HCT116 (cell line): ENCODE data around the gene RIT2. TPM values are rescaled to one million over a fixed set of nuclear protein-coding genes. Genes with fewer than 3 reads are reported as not detected.

Source experiments
- ATAC-seq: fragments of 200-7000 bp; cut with Tn5 transposase; 2 replicates; pipeline ENCODE4 v1.9.1; 2020; ENCODE audit warnings: mild to moderate bottlenecking, moderate library complexity
- BruUV-seq: library from RNA; stranded (reverse); fragments of 400-500 nt; replicated peaks from 2 replicates; lab custom pipeline; 2021; lab: Mats Ljungman, UMichigan
- CTCF ChIA-PET: fragments of 300-600 bp; sonication (Branson Sonifier 250); formaldehyde crosslinking; loops from one replicate; lab custom pipeline; 2021; ENCODE audit warnings: antibody characterized with exemption; lab: Charles Lee
- POLR2A ChIA-PET: fragments of 300-600, 350-600 bp; sonication (Branson Sonifier 250); formaldehyde crosslinking; loops from one replicate; lab custom pipeline; 2021; ENCODE audit warnings: antibody characterized with exemption; lab: Charles Lee
- RAD21 ChIA-PET, 2 experiments: fragments of 300-600 bp; sonication (Branson Sonifier 250); formaldehyde crosslinking; loops; one replicate each; lab custom pipeline; 2023; ENCODE audit warnings: low total read pairs in 2 of 2; ENCODE audit not compliant: uncharacterized antibody in 2 of 2, unreplicated experiment in 2 of 2, low non-redundant PET in 1 of 2; lab: Charles Lee
- DNase-seq: peaks from one replicate; pipeline ENCODE4 v3.0.0-alpha.2; 2010; ENCODE audit warnings: low read depth, low spot score
- H2AFZ ChIP-seq: fragments of 200-600 bp; shearing (Covaris generic), sonication (generic); 2 replicates; pipeline ENCODE4 v1.6.1; 2017; ENCODE audit warnings: low read depth, mixed run types, mixed read lengths, antibody characterized with exemption, low read length; ENCODE audit not compliant: poor library complexity, severe bottlenecking
- H3K27ac ChIP-seq: 2 replicates; pipeline ENCODE4 v1.5.1; 2012; ENCODE audit warnings: low read depth, low read length
- H3K27me3 ChIP-seq: fragments of 200-600 bp; sonication (generic); 2 replicates; pipeline ENCODE4 v1.6.1; 2016; ENCODE audit warnings: mixed run types, low read length, mixed read lengths; ENCODE audit not compliant: insufficient read depth
- H3K36me3 ChIP-seq, 2 experiments: fragments of 200-500 bp in 1 of 2; fragments of 200-600 bp in 1 of 2; sonication (Bioruptor generic) in 1 of 2; sonication (generic) in 1 of 2; 2 replicates each; pipeline versions ENCODE4 v1.5.1 to v1.6.1; 2014 to 2016; ENCODE audit warnings: low read length in 2 of 2, inconsistent platforms in 1 of 2, mixed read lengths in 1 of 2, mixed run types in 1 of 2; ENCODE audit not compliant: insufficient read depth in 2 of 2, control insufficient read depth in 1 of 2
- H3K4me1 ChIP-seq, 2 experiments: fragments of 200-600 bp in 1 of 2; sonication (generic) in 1 of 2; 2 replicates each; pipeline versions ENCODE4 v1.5.1 to v1.6.1; 2012 to 2017; ENCODE audit warnings: low read length in 2 of 2, inconsistent platforms in 1 of 2, mild to moderate bottlenecking in 1 of 2, mixed read lengths in 1 of 2, mixed run types in 1 of 2, moderate library complexity in 1 of 2; ENCODE audit not compliant: insufficient read depth in 2 of 2, control insufficient read depth in 1 of 2
- H3K4me2 ChIP-seq: fragments of 200-600 bp; sonication (generic); 2 replicates; pipeline ENCODE4 v1.6.1; 2017; ENCODE audit warnings: mixed run types, low read length, mixed read lengths
- H3K4me3 ChIP-seq, 2 experiments: fragments of 200-600 bp in 1 of 2; sonication (generic) in 1 of 2; replicated peaks in 1 of 2; 2 replicates each; pipeline ENCODE4 v1.5.1; 2011 to 2016; ENCODE audit warnings: low read length in 2 of 2, control low read depth in 1 of 2, low read depth in 1 of 2, mild to moderate bottlenecking in 1 of 2, mixed read lengths in 1 of 2, mixed run types in 1 of 2
- H3K79me2 ChIP-seq: fragments of 200-600 bp; sonication (generic); 2 replicates; pipeline ENCODE4 v1.6.1; 2017; ENCODE audit warnings: mild to moderate bottlenecking, mixed run types, low read length, moderate library complexity, mixed read lengths; ENCODE audit not compliant: insufficient read depth
- H3K9ac ChIP-seq: fragments of 200-600 bp; sonication (generic); 2 replicates; pipeline ENCODE4 v1.6.1; 2016; ENCODE audit warnings: low read length, mixed read lengths
- H3K9me2 ChIP-seq: fragments of 200-600 bp; sonication (generic), shearing (Covaris generic); 2 replicates; pipeline ENCODE4 v1.6.1; 2017; ENCODE audit warnings: mixed run types, mild to moderate bottlenecking, moderate library complexity; ENCODE audit not compliant: insufficient read depth
- H3K9me3 ChIP-seq, 2 experiments: fragments of 200-500 bp in 1 of 2; fragments of 200-600 bp in 1 of 2; sonication (Bioruptor generic) in 1 of 2; sonication (generic) in 1 of 2; 2 replicates each; pipeline ENCODE4 v1.6.1; 2014 to 2017; ENCODE audit warnings: low read length in 2 of 2, mixed read lengths in 2 of 2, inconsistent platforms in 1 of 2, low read depth in 1 of 2, mild to moderate bottlenecking in 1 of 2, mixed run types in 1 of 2, moderate library complexity in 1 of 2; ENCODE audit not compliant: control insufficient read depth in 1 of 2, insufficient read depth in 1 of 2
- H4K20me1 ChIP-seq: fragments of 200-600 bp; sonication (generic), shearing (Covaris generic); 2 replicates; pipeline ENCODE4 v1.6.1; 2017; ENCODE audit warnings: mixed run types, mild to moderate bottlenecking, moderate library complexity; ENCODE audit not compliant: insufficient read depth
- CEBPB ChIP-seq: IDR thresholded peaks from 2 replicates; pipeline ENCODE4 v1.6.1; 2012; ENCODE audit warnings: low read depth
- EGR1 ChIP-seq: IDR thresholded peaks from 2 replicates; pipeline ENCODE4 v1.6.1; 2012; ENCODE audit warnings: low read depth
- ELF1 ChIP-seq: IDR thresholded peaks from 2 replicates; pipeline ENCODE4 v1.6.1; 2012; ENCODE audit warnings: low read depth, borderline replicate concordance
- EZH2 ChIP-seq: fragments of 200-600 bp; sonication (generic); IDR thresholded peaks from 2 replicates; pipeline ENCODE4 v1.6.1; 2017; ENCODE audit warnings: antibody characterized with exemption, mixed run types
- EZH2phosphoT487 ChIP-seq: fragments of 200-600 bp; IDR thresholded peaks from 2 replicates; pipeline ENCODE4 v1.6.1; 2018; ENCODE audit warnings: antibody characterized with exemption, borderline replicate concordance
- FOSL1 ChIP-seq: IDR thresholded peaks from 2 replicates; pipeline ENCODE4 v1.6.1; 2012; ENCODE audit warnings: low read depth
- POLR2A ChIP-seq: IDR thresholded peaks from 2 replicates; pipeline ENCODE4 v1.7.0; 2011; ENCODE audit warnings: borderline replicate concordance; ENCODE audit not compliant: insufficient read depth, insufficient read length; ENCODE audit errors: extremely low read depth
- RAD21 ChIP-seq: IDR thresholded peaks from 2 replicates; pipeline ENCODE4 v1.6.1; 2012; ENCODE audit warnings: low read depth, mild to moderate bottlenecking
- SIN3A ChIP-seq: IDR thresholded peaks from 2 replicates; pipeline ENCODE4 v1.6.1; 2012; ENCODE audit warnings: low read depth
- TCF7L2 ChIP-seq: IDR thresholded peaks from 2 replicates; pipeline ENCODE4 v1.7.0; 2011; ENCODE audit warnings: borderline replicate concordance, inconsistent platforms; ENCODE audit not compliant: insufficient read depth, insufficient read length; ENCODE audit errors: extremely low read depth
- YY1 ChIP-seq: IDR thresholded peaks from 2 replicates; pipeline ENCODE4 v1.6.1; 2011; ENCODE audit warnings: low read length, low read depth, moderate library complexity, mild to moderate bottlenecking; ENCODE audit not compliant: insufficient replicate concordance; ENCODE audit errors: extremely low read depth
- ZFX ChIP-seq: fragments of 450-650 bp; IDR thresholded peaks from 2 replicates; pipeline ENCODE4 v1.6.1; 2017
- ZNF274 ChIP-seq: fragments of 200-500 bp; sonication (Bioruptor generic); IDR thresholded peaks from 2 replicates; pipeline ENCODE4 v1.6.1; 2014; ENCODE audit warnings: mild to moderate bottlenecking, low read depth, low read length, inconsistent platforms
- intact Hi-C: fragments of 100-400 bp; cut with micrococcal nuclease; formaldehyde crosslinking; loops from 2 replicates; pipeline ENCODE4 v1.10.0; 2022
- total RNA-seq: library from RNA; stranded (reverse); gene quantifications from one replicate; pipeline ENCODE4 v1.2.1, GENCODE V29; 2021; ENCODE audit not compliant: unreplicated experiment

Gene RIT2
- total RNA-seq, 1 experiment from 2014 or later: not detected

DNA sequence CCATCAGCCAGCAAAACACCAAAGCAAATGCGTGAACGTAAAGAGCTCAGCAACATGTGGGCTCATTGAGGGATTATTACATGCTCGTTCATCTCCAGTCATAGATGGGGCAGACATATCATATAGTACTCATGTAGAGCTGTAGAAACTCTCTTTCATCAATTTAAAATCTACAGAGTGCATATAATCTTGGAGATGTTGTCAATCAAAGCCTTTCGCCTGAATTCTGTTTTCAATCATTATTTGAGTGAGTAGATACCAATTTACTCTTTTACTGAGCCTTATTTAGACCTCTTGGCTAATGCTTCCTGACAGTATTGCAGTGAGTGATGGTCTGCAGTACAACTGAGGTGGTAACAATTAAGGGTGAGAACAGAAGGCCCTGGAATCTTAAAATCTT, 7.0 kb downstream of the RIT2 start (continued):
- TF ChIP-seq ZNF274: no peak
- no peak for TF ChIP-seq FOSL1
- TF ChIP-seq YY1: no peak
- no peak for TF ChIP-seq EGR1
- TF ChIP-seq ZFX: no peak
- no peak for TF ChIP-seq EZH2phosphoT487
- TF ChIP-seq EZH2: no peak
- no peak for TF ChIP-seq RAD21
- TF ChIP-seq ELF1: no peak

DNA sequence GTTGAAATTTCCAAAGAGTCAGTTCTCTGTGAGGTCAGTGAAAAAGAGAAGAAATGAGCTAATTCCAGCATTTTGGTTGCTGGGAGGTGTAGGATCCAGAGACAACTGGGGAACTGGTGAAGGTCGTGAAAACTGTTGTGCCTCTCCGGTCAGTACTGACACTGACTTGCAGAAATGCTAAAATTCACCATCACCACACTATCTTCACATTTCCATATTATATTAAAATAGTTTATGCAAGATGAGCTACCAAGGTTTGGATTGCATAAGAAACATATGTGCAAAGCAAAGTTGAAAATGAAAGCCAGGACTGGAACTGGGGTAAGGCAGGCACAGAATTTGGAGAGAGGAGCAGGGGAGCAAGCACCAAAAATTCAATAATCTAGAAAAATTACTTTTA, 21.8 kb downstream of the RIT2 start:
- Histone ChIP-seq H3K9me2 (no peaks in the 10 kb centered on the region), H3K27me3 (no peaks in the 10 kb centered on the region), H3K9ac (no peak overlapping the region), H3K36me3 (no peaks in the 10 kb centered on the region), H3K4me3 (no peak overlapping the region), H3K9me3 (peaks cover 5 to 17% of the 10 kb centered on the region in 2 experiments; a peak in 2 of 4 replicates), H3K79me2 (no peaks in the 10 kb centered on the region), H3K4me1 (no peaks in the 10 kb centered on the region), H2AFZ (no peak overlapping the region), H3K4me2 (no peak overlapping the region), H4K20me1 (no peaks in the 10 kb centered on the region), H3K27ac (no peak overlapping the region)
- BruUV-seq: no TSS peak
- ChIA-PET RAD21 (no interaction called here), CTCF (no interaction called here), POLR2A (no interaction called here)
- TF ChIP-seq POLR2A (no peak), EZH2 (no peak), SIN3A (no peak)
- DNase-seq (no peak), ATAC-seq (no peak)
- intact Hi-C loops: no loop called here

DNA sequence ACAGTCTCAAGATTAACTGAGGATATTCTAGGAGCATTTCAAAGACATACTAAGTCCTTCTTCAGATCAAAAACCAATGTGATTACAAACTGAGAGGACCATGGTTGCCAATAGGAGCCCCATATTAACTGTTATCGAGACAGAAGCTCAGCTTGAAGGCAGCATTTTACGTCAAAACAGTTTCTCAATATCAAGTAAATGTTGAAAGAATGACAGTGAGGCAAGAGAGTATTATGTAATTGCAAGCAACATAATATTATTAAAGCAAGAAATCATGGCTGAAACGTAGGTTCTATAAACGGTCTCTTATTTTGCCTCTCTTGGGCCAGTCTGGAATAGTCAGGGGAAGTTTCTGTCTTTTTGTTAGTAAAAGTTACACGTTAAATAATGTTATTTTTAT, 22.9 kb downstream of the RIT2 start:
- intact Hi-C loops: no loop called here
- Histone ChIP-seq H3K4me3 (no peak overlapping the region), H3K27me3 (no peaks in the 10 kb centered on the region), H3K4me1 (no peaks in the 10 kb centered on the region), H3K9ac (no peak overlapping the region), H3K4me2 (no peak overlapping the region), H3K79me2 (no peaks in the 10 kb centered on the region), H2AFZ (no peak overlapping the region), H4K20me1 (no peaks in the 10 kb centered on the region), H3K27ac (no peak overlapping the region), H3K36me3 (no peaks in the 10 kb centered on the region), H3K9me3 (peaks cover 5 to 25% of the 10 kb centered on the region in 2 experiments; a peak in 3 of 4 replicates), H3K9me2 (no peaks in the 10 kb centered on the region)
- ChIA-PET CTCF (no interaction called here), RAD21 (no interaction called here), POLR2A (no interaction called here)
- TF ChIP-seq EZH2phosphoT487 (no peak), TCF7L2 (no peak), EGR1 (no peak), CEBPB (no peak), ELF1 (no peak), YY1 (no peak)
- DNase-seq (no peak), ATAC-seq (no peak)
- BruUV-seq: no TSS peak
